HepG2 (cell line): ENCODE results near the gene KTI12. TPM values are rescaled to one million over a fixed set of nuclear protein-coding genes. Genes with fewer than 3 reads are reported as not detected.

Experiments used
- BATF2 ChIP-seq: sonication (generic); formaldehyde crosslinking; IDR thresholded peaks from 2 replicates; pipeline ENCODE4 v1.8.0; 2022; ENCODE audit warnings: mild to moderate bottlenecking, missing genetic modification reagents, moderate library complexity
- DMAP1 ChIP-seq: IDR thresholded peaks from 2 replicates; pipeline ENCODE4 v1.6.1; 2016
- HOXA5 ChIP-seq: sonication (generic); formaldehyde crosslinking; IDR thresholded peaks from 2 replicates; pipeline ENCODE4 v1.4.0; 2020; ENCODE audit warnings: missing genetic modification reagents
- LCORL ChIP-seq, 2 experiments: fragments of 450-650 bp in 1 of 2; sonication (generic) in 1 of 2; formaldehyde crosslinking in 1 of 2; IDR thresholded peaks; 2 replicates each; pipeline versions ENCODE4 v1.5.0 to v1.6.1; 2017 to 2020; ENCODE audit warnings: antibody characterized with exemption in 1 of 2, missing genetic modification reagents in 1 of 2
- NFE2L1 ChIP-seq: sonication (generic); formaldehyde crosslinking; IDR thresholded peaks from 2 replicates; pipeline ENCODE4 v1.4.0; 2020; ENCODE audit warnings: missing genetic modification reagents, mild to moderate bottlenecking, borderline replicate concordance
- NR2C2 ChIP-seq: sonication (generic); formaldehyde crosslinking; IDR thresholded peaks from 2 replicates; pipeline ENCODE4 v1.4.0; 2020; ENCODE audit warnings: missing genetic modification reagents, mild to moderate bottlenecking, moderate library complexity, borderline replicate concordance
- ONECUT2 ChIP-seq: sonication (generic); formaldehyde crosslinking; IDR thresholded peaks from 2 replicates; pipeline ENCODE4 v1.4.0; 2020; ENCODE audit warnings: missing genetic modification reagents
- PHF20 ChIP-seq: sonication (generic); formaldehyde crosslinking; IDR thresholded peaks from 2 replicates; pipeline ENCODE4 v1.5.0; 2020; ENCODE audit warnings: mild to moderate bottlenecking, missing genetic modification reagents
- SIX1 ChIP-seq: sonication (generic); formaldehyde crosslinking; IDR thresholded peaks from 2 replicates; pipeline ENCODE4 v1.4.0; 2020; ENCODE audit warnings: missing genetic modification reagents, borderline replicate concordance
- SMARCE1 ChIP-seq: fragments of 450-650 bp; IDR thresholded peaks from 2 replicates; pipeline ENCODE4 v1.6.1; 2017; ENCODE audit warnings: borderline replicate concordance
- SRSF4 ChIP-seq: fragments of 200-400 bp; formaldehyde crosslinking; IDR thresholded peaks from one replicate; pipeline ENCODE4 v1.6.1; 2018; ENCODE audit warnings: mild to moderate bottlenecking, low read depth, low read length, moderate library complexity; ENCODE audit not compliant: poor library complexity, severe bottlenecking
- STAT5B ChIP-seq: sonication (generic); formaldehyde crosslinking; IDR thresholded peaks from 2 replicates; pipeline ENCODE4 v1.4.0; 2020; ENCODE audit warnings: missing genetic modification reagents
- TP53 ChIP-seq: sonication (generic); formaldehyde crosslinking; conservative IDR thresholded peaks from 2 replicates; pipeline ENCODE4 v1.4.0; 2020; ENCODE audit warnings: missing genetic modification reagents
- ZEB1 ChIP-seq: IDR thresholded peaks from 2 replicates; pipeline ENCODE4 v1.6.1; 2012; ENCODE audit warnings: mild to moderate bottlenecking, low read depth, inconsistent platforms; ENCODE audit not compliant: insufficient replicate concordance
- ZNF335 ChIP-seq: sonication (generic); formaldehyde crosslinking; IDR thresholded peaks from 2 replicates; pipeline ENCODE4 v1.4.0; 2020; ENCODE audit warnings: missing genetic modification reagents
- ZNF44 ChIP-seq: sonication (generic); formaldehyde crosslinking; IDR thresholded peaks from 2 replicates; pipeline ENCODE4 v1.5.1; 2020; ENCODE audit warnings: mild to moderate bottlenecking, missing genetic modification reagents
- ZNF564 ChIP-seq: sonication (generic); formaldehyde crosslinking; IDR thresholded peaks from 2 replicates; pipeline ENCODE4 v1.8.1; 2023; ENCODE audit warnings: mild to moderate bottlenecking, missing genetic modification reagents
- ZNF629 ChIP-seq: sonication (generic); formaldehyde crosslinking; conservative IDR thresholded peaks from 2 replicates; pipeline ENCODE4 v1.5.0; 2020; ENCODE audit warnings: missing genetic modification reagents
- ZNF7 ChIP-seq: IDR thresholded peaks from 2 replicates; pipeline ENCODE4 v1.6.1; 2016; ENCODE audit warnings: missing biosample characterization, missing genetic modification reagents
- ZNF891 ChIP-seq: sonication (generic); formaldehyde crosslinking; IDR thresholded peaks from 2 replicates; pipeline ENCODE4 v1.5.0; 2020; ENCODE audit warnings: mild to moderate bottlenecking, missing genetic modification reagents
- polyA plus RNA-seq, 8 experiments: library from polyadenylated mRNA; depleted of rRNA in 3 of 8; stranded (reverse) in 7 of 8; unstranded in 1 of 8; fragments of >200 nt; fragmentation: Illumina TruSeq in 4 of 8; extraction: Trizol in 4 of 8; gene quantifications; 2 replicates each; pipeline versions ENCODE4 v1.2.1 to v1.2.3, GENCODE V29; 2011 to 2016; ENCODE audit warnings: low read depth in 4 of 8, missing spikeins in 1 of 8, mixed read lengths in 1 of 8; ENCODE audit not compliant: insufficient read depth in 1 of 8
- total RNA-seq, 5 experiments: library from RNA; depleted of rRNA; stranded (reverse); fragments of >200 nt; fragmentation: Illumina TruSeq; extraction: Trizol; gene quantifications; 2 replicates each; pipeline ENCODE4 v1.2.3, GENCODE V29; 2016; ENCODE audit warnings: low read depth in 1 of 5
- TF ChIP-seq, protein P1 (sequence below): sonication (generic); formaldehyde crosslinking; IDR thresholded peaks from 2 replicates; pipeline ENCODE4 v1.4.0; 2020; ENCODE audit warnings: missing genetic modification reagents, borderline replicate concordance

KTI12 gene
- total and polyA plus RNA-seq, 2 of the 13 experiments (the other 11 are each of a cell fraction or from before 2014, with no cell fraction given), result 7.4 to 10.2 TPM

- TF ChIP-seq BATF2 (CRISPR knock-in tag) (no peak), NFE2L1 (no peak), SMARCE1 (no peak), SIX1 (CRISPR knock-in tag) (no peak), ONECUT2 (CRISPR knock-in tag) (peak; percentile 95), NR2C2 (peak; percentile 46), PHF20 (CRISPR knock-in tag) (peak; percentile 70; the same call in 1 of the 2 replicates), SRSF4 (no peak), ZNF7 (CRISPR knock-in tag) (0 out of 2 replicates have a peak, but pooled peaks have one; percentile 5), LCORL (IDR thresholded peaks at IDR 0.05) (no peak), LCORL (CRISPR knock-in tag; IDR thresholded peaks at IDR 0.05) (peak; percentile 79; the same call in 1 of the 2 replicates), DMAP1 (CRISPR knock-in tag) (peak; percentile 76; the same call in 1 of the 2 replicates), ZEB1 (no peak), ZNF891 (CRISPR knock-in tag) (peak; percentile 76; the same call in 1 of the 2 replicates), ZNF629 (CRISPR knock-in tag) (no peak; the same call in 1 of the 2 replicates), HOXA5 (CRISPR knock-in tag) (0 out of 2 replicates have a peak, but pooled peaks have one; percentile 25), ZNF564 (CRISPR knock-in tag) (peak; percentile 62; the same call in 1 of the 2 replicates), STAT5B (CRISPR knock-in tag) (no peak), TP53 (CRISPR knock-in tag) (0 out of 2 replicates have a peak, but pooled peaks have one; percentile 33), ZNF44 (CRISPR knock-in tag) (peak; percentile 85; the same call in 1 of the 2 replicates), ZNF335 (CRISPR knock-in tag) (no peak; the same call in none of the 2 replicates)
- TF ChIP-seq, protein P1, sequence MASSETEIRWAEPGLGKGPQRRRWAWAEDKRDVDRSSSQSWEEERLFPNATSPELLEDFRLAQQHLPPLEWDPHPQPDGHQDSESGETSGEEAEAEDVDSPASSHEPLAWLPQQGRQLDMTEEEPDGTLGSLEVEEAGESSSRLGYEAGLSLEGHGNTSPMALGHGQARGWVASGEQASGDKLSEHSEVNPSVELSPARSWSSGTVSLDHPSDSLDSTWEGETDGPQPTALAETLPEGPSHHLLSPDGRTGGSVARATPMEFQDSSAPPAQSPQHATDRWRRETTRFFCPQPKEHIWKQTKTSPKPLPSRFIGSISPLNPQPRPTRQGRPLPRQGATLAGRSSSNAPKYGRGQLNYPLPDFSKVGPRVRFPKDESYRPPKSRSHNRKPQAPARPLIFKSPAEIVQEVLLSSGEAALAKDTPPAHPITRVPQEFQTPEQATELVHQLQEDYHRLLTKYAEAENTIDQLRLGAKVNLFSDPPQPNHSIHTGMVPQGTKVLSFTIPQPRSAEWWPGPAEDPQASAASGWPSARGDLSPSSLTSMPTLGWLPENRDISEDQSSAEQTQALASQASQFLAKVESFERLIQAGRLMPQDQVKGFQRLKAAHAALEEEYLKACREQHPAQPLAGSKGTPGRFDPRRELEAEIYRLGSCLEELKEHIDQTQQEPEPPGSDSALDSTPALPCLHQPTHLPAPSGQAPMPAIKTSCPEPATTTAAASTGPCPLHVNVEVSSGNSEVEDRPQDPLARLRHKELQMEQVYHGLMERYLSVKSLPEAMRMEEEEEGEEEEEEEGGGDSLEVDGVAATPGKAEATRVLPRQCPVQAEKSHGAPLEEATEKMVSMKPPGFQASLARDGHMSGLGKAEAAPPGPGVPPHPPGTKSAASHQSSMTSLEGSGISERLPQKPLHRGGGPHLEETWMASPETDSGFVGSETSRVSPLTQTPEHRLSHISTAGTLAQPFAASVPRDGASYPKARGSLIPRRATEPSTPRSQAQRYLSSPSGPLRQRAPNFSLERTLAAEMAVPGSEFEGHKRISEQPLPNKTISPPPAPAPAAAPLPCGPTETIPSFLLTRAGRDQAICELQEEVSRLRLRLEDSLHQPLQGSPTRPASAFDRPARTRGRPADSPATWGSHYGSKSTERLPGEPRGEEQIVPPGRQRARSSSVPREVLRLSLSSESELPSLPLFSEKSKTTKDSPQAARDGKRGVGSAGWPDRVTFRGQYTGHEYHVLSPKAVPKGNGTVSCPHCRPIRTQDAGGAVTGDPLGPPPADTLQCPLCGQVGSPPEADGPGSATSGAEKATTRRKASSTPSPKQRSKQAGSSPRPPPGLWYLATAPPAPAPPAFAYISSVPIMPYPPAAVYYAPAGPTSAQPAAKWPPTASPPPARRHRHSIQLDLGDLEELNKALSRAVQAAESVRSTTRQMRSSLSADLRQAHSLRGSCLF (CRISPR knock-in tag), result 0 out of 2 replicates have a peak, but pooled peaks have one; percentile 24
These were observed 21.7 kb upstream of the KTI12 start, which contains the start of gene TXNDC12 (continued) for GRCh38 chr1:52055066-52055865.
